Colon (tissue), 2 donors: Measurements from ENCODE around the gene GJB5.
"Not testable (repeated sequence)": the region's sequence is repeated elsewhere in the genome, so short reads cannot be mapped to it uniquely, and the experiment has no call there.

ENCODE experiments used
- FAIRE-seq: peaks from 2 replicates; lab custom pipeline; 2012; peaks lifted over from hg19 to GRCh38; lab: Jason Lieb, UNC
- donor health status: control.
- donor health status: control.

GJB5 gene

GRCh38 chr1:34745666-34746065 lies 9.2 kb upstream of the GJB5 start:
- FAIRE-seq, result no peak

DNA sequence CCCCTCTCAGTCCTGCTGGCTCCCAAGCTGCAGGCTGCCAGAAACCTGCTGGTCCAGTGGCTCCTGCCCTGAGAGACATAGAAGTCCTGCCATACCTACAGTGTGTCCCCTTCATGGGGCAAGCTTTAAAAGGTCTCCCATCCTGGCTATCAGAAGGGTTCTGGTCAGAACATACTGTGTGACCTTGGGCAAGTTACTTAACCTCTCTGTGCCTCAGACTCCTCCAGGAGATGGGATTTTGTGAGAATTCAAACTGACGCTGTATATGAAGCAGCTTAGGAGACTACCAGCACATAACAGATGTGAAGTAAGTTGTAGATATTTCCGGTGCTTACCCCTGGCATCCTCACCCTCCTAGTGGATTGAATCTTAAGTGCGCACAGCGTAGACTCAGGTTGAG lies 8.7 kb upstream of the GJB5 start:
- FAIRE-seq, result no peak

DNA sequence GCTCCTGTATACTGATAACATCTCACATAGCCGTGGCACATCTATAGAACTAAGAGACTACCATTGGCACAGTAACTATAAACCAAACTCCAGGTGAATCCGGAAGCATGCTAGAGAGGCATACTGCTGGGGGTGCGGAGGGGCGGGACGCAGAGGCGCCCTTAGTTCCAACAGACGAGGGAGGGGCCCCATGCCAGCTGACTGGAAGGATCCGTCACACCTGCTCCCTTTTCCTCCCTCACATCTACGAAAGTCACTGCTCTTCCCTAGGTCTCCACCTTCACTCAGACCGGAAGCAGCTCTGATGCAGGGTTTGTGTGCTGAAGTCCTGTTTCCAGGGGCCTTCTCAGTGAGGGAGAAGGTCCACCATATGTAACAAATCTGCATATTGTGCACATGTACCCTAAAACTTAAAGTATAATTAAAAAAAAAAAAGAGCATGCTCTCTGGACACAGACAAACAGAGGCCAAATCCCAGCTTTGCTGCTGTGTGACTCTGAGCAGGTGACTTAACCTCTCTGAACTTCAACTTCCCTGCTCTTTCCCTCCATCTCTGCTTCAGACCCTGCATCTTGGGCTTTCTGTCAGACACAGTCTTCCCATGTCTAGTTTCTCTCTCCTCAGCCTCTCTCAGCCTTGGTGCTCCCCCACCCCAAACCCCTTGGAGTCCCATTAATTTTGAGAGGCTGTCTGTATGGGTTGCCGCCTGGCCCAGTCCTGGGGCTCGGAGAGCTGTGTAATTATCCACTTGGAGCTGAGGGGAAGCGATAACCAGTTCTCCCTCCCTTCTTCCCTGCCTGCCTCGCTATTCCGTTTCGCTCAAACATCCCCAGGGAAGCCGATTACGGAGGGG lies 7.8 kb upstream of the GJB5 start:
- no peak for FAIRE-seq

- FAIRE-seq, result no peak
Measured at GRCh38 chr1:34747638-34747941, 7.3 kb upstream of the GJB5 start.

GRCh38 chr1:34749992-34750391 lies 4.9 kb upstream of the GJB5 start:
- no peak for FAIRE-seq

DNA sequence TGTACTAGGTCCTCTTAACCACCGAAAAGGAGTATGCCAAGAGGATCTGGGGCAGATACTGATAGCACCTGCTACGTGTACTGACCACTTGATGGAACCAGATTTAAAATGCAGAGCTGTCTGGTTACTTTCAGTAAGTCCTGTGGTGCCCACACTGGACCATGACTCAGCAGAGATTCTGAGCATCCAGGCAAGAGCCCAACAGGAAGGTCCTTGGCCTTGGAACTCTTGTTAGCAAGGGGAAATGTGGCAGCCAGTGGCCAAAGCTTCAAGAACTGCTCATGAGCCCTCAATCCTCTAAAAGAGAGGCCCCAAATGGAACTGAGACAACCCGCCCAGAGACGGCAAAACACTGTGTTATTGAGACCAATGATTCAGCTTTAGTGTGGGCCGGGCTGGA lies 4.2 kb upstream of the GJB5 start:
- no peak for FAIRE-seq

DNA sequence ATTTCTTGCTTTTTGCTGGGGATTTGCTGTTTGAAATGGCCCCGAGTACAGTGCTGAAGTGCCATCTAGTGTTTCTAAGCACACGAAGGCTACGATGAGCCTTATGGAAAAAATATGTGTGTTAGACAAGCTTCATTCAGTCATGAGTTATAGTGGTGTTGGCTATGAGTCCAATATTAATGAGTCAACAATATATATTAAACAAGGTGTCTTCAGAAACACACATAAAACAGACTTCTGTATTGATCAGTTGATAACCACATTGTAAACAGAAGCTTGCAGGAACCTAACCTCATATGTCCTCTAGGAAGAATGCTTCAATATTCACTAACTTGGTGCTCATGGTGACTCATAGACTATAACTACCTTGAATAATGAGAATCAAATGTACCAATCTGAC lies 1.7 kb upstream of the GJB5 start:
- no peak for FAIRE-seq

- FAIRE-seq, result no peak
Measured at GRCh38 chr1:34755961-34756360, 1.1 kb downstream of the GJB5 start.

- FAIRE-seq, result no peak
Measured at GRCh38 chr1:34757386-34757785, 2.5 kb downstream of the GJB5 start.

GRCh38 chr1:34758751-34759150 lies 3.9 kb downstream of the GJB5 start:
- FAIRE-seq, result no peak

GRCh38 chr1:34759503-34760357 lies 4.9 kb downstream of the GJB5 start, which contains the start of gene GJB4:
Gene GJB4, plus strand, starts transcription at chr1:34759740. Its CDS starts 1,515 bp downstream, at chr1:34761255.
- no peak for FAIRE-seq

DNA sequence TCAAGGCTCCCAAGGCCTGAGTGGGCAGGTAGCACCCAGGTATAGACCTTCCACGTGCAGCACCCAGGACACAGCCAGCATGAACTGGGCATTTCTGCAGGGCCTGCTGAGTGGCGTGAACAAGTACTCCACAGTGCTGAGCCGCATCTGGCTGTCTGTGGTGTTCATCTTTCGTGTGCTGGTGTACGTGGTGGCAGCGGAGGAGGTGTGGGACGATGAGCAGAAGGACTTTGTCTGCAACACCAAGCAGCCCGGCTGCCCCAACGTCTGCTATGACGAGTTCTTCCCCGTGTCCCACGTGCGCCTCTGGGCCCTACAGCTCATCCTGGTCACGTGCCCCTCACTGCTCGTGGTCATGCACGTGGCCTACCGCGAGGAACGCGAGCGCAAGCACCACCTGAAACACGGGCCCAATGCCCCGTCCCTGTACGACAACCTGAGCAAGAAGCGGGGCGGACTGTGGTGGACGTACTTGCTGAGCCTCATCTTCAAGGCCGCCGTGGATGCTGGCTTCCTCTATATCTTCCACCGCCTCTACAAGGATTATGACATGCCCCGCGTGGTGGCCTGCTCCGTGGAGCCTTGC lies 6.4 kb downstream of the GJB5 start:
- FAIRE-seq, result no peak

- no peak for FAIRE-seq
Measured at GRCh38 chr1:34761776-34762307, 7.0 kb downstream of the GJB5 start.

DNA sequence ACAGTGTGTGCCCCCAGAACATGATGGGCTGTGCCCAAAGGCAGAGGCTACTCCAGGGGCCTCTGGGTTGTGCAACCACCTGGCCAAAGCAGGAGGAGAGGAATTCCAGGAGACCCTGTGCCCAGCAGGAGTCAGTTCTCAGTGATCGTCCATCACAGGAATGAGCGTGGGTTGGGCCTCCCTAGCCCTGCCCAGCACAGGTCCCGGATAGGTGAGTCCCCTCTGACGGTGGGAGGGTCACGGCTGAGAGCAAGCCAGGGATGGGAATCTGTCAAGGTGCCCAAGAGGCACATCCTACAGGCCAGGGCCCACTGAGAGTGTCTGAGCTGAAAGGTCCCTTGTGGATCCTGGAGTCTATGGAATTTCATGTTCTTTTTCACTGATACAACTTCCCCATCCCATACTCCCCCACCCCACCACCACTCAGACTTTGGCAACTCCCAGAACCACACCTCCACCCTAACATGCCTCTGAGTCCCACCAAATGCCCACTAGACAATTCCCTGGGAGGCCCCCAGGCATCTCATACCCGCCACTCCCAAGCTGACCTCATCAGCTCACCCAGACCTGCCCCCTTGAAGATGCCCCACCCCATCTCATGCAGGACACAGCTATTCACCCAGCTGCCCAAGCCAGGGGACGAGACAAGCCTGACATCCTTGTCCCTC lies 7.8 kb downstream of the GJB5 start:
- FAIRE-seq, result no peak

- no peak for FAIRE-seq
Measured at GRCh38 chr1:34763142-34763781, 8.4 kb downstream of the GJB5 start.

DNA sequence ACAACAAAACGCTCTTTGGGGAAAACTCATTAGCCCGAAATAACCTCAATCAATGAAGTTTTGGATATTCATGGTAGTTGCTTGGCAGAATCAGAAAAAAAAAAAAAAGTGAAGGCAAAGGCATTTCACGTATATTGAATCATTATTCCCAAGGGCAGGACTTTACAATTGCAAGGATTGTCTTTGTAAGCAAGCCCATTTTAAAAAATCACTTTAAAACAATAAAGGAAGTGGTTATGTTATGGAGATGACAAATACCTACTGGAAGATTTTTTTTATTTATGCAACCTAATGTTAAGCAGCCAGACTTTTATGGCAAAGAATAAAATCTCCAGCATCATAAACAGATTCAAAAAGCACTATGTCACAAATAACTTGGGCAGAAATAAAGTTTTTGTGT lies 14.0 kb downstream of the GJB5 start:
- no peak for FAIRE-seq

DNA sequence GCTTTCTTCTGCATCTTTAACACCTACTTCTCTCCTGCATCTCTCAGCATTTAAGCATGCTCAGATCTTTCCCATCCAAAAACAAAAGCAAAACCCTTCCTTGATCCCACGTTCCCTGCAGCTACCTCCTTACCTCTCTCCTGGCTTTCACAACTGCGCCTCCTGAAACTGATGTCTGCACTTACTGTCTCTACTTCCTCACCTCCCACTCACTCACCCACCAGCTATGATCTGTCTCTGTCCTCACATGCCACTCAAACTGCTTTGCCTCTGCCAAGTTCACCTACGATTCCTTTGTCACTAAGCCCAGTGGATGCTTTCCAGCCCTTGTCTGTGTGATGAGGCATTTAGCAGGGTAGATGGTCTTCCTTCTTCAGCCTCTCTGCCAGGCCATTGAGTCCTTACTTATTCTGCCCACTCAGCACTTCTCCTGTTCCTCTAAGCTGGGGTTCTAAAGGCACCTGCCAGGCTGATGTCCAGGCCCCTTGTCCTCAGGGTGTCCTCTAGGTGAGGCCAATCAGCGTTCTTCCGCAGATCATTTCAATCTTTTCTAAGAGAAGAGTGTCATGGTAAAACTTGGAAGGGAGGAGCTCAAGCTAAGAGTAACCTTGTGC lies 16.2 kb downstream of the GJB5 start:
- no peak for FAIRE-seq

- no peak for FAIRE-seq
Measured at GRCh38 chr1:34771573-34772371, 16.9 kb downstream of the GJB5 start.

DNA sequence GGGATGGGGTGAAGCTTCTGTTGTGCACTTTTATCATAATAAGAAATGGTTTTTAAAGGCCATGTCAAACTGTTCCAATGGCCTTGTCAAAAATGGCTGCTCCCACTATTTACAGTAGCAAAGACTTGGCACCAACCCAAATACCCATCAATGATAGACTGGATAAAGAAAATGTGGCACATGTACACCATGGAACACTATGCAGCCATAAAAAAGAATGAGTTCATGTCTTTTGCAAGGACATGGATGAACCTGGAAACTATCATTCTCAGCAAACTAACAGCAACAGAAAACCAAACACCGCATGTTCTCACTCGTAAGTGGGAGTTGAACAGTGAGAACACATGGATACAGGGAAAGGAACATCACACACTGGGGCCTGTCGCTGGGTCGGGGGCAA lies 18.3 kb downstream of the GJB5 start:
- not testable (repeated sequence) for FAIRE-seq

DNA sequence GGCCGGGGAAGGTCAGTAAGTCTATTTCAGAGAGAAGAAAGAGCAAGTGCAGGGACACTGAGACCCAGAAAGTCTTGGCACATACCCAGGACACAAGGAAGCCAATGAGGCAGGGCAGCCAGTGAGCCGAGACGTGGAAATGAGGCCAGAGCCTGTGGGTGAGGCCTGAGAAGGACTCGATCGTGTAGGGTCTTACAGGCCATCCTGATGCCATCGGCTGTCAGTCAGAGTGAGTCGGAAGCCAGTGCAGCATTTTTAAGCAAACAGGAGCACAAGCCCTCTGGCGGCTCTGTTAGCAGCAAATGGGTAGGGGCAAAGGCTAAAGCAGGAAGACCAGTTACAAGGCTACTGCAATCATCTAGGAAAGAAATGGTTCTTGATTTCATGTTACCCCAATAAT lies 20.1 kb downstream of the GJB5 start:
- no peak for FAIRE-seq
